ENCODE measurements around the gene ADORA3.
"Not testable (repeated sequence)": the region's sequence is repeated elsewhere in the genome, so short reads cannot be mapped to it uniquely, and the experiment has no call there.

ADORA3 gene
- 0 to 0.20 reads per million in 2 donors for total RNA-seq

- DNase-seq, result peak in 1 of 5 experiments; percentile 77
Observed at GRCh38 chr1:111503585-111504060, at the start of gene ADORA3, which contains the start of gene TMIGD3. ADORA3 (minus strand) TSS chr1:111503633; CDS start chr1:111503354, 279 bp downstream. TMIGD3 (minus strand) TSS chr1:111503633; CDS start chr1:111503354, 279 bp downstream.

GRCh38 chr1:111553196-111553595 lies 49.8 kb upstream of the ADORA3 start:
- no peak for DNase-seq

- DNase-seq, result no peak
Observed at GRCh38 chr1:111552587-111552986, 49.2 kb upstream of the ADORA3 start.

- no peak for DNase-seq
Observed at GRCh38 chr1:111551623-111552411, 48.4 kb upstream of the ADORA3 start.

GRCh38 chr1:111547786-111548185 lies 44.4 kb upstream of the ADORA3 start:
- not testable (repeated sequence) for DNase-seq

DNA sequence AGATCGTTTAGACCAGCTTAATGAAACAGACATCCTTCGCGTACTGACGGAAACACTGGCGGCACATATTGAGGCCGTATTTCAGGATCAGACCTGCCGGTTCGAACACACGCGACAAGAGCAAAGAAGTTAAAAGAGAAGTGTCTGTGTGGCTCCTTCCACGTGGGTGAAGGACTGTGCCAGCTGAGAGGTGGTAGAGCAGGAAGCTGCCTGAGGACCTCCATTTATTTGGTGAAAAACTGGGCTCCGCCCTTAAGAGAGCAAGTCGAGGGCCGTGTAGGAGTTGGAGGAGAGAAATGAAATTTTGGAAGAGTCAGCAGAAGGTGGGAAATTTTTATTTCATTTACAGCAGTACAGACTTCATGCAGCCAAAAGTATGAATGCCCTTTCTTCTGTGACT lies 38.8 kb upstream of the ADORA3 start:
- DNase-seq, result no peak

GRCh38 chr1:111541721-111542120 lies 38.3 kb upstream of the ADORA3 start:
- no peak for DNase-seq

DNA sequence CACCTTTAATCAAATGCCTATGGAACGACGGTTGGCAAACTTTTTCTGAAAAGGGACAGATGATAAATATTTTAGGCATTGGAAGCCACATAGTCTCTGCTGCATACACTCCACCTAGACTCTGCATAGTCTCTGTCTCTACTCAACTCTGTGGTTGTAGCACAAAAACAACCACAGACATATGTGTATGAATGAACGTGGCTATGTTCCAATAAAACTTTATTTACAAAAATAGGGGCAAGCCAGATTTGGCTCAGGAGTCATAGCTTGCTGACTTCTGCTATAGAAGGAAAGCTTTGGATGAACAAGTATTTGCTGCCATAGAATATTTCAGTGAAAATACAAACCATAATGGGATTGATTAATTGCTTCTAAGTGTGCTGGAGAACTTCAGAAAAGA lies 37.5 kb upstream of the ADORA3 start:
- DNase-seq, result no peak

- DNase-seq, result no peak
Observed at GRCh38 chr1:111538343-111539025, 35.1 kb upstream of the ADORA3 start.

- DNase-seq, result no peak
Observed at GRCh38 chr1:111535256-111536191, 32.1 kb upstream of the ADORA3 start.

DNA sequence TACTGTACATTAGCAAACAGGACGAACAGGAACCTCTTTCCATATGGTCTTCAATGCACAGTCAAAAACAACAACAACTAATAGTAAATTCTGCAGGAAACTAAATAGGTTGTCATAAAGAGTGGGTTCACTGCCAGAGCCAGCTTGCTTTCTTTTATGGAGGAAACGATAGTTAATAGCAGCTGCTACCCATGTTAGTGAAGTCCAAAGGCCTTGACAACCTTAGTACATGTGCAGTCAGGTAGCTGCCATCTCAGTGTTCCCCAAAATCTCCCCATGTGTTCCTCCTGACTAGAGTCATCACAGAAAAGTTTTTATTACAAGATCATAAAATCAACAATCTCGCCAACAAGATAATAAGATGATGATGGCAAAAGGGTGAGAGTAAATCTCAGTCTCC lies 16.6 kb upstream of the ADORA3 start:
- DNase-seq, result no peak

DNA sequence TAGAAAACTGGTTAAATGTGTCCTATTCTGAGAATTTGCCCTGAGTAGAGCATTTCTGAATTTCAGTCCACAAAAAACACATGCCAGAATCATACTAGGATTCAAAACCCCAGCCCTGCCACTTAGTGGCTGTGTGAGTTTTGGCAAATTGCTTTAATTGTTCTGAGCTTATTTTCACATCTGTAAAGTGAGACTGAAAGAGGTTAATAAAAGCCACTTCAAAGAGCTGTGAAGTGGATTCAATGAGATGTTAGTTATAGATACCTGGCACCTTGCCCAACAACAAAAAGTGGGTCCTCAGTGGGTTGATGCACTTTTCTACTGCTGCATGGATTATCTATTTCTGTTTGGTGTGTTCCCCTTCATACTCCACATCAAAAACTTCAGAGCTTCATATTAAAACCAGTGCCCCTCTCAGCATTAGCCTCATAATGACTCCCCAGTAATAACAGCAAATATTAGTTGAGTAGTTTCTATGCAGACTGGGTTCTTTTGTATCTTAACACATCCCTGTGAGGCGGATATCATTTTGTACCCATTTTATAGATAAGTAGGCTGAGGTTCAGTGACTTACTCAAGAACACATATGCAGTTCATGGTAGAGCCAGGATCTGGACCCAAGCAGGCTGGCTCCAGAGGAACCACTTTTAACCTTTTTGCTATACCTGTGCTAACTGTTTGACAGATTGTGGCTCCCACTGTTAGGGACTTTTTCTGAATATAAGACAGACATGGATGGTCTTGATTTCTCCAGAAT lies 14.2 kb upstream of the ADORA3 start:
- DNase-seq, result peak in 2 of 5 experiments; percentile 18 to 89

DNA sequence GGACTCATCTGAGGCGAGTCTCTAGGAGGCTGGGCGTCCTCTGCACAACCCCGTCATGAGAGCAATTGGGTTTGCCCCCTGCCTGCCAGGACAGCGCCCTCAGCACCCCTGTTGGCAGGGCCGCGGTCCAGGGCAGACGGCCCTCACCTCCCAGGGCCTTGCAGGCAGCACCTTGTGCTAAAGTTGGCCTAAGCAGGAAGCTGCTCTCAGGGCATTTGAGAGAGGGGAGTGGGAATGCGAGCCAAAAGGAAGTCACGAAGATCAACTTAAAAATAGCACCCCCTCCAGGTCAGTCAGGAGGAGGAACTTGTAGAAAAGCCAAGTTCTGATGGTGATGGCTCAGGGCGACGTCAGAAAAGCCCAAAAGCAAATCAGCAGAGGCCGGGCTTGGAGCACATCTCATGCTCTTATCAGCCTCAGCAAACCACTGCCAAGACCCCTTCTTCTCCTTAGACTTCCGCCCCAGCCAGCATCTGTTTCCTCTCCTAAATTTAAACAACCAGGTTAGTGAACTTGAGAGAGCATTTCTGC lies 12.6 kb upstream of the ADORA3 start:
- DNase-seq, result peak in 2 of 5 experiments; percentile 41 to 60

GRCh38 chr1:111515291-111516004 lies 12.0 kb upstream of the ADORA3 start:
- DNase-seq, result no peak

GRCh38 chr1:111513410-111514020 lies 10.1 kb upstream of the ADORA3 start:
- DNase-seq, result no peak

- DNase-seq, result no peak
Observed at GRCh38 chr1:111512931-111513330, 9.5 kb upstream of the ADORA3 start.

DNA sequence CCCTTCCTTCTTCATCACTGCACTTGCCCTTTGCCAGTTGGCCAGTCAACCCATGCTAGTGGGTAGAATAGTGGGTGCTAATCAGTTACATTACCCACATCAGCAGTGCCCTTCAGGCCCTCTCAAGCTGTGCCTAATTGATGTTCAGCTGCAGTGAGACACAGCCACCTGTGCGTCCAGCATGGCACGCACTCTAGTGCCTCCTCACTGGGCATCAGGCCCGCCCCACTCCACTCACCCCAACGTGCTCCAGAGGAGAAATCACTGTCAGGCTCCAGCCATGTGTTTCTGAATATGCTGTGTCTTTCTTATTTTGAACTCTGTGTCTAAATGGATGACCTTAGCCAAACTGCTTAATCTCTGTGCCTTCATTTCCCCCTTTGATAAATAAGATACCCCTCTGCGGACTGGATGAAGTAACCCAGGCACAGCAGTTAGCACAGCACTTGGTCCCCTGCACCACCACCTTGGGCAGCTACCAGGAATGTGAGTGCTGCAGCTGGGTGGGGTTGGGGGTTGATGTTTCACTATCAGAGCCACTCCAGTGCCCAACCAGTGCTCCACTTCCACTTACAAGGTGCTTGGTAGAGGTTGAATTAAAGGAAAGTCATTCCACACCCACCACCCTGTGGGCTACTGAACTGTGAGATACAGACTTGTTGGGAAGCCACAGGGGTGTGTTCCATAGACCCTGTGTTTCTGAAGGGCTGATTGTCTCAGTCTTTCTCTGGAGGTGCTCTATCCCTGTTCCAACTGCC lies 8.9 kb upstream of the ADORA3 start:
- DNase-seq, result no peak

- peak in 1 of 5 experiments; percentile 50 for DNase-seq
Observed at GRCh38 chr1:111511370-111511769, 7.9 kb upstream of the ADORA3 start.

GRCh38 chr1:111509997-111510375 lies 6.6 kb upstream of the ADORA3 start:
- no peak for DNase-seq
